Measurements from ENCODE around the gene CLASRP. TPM values are rescaled to one million over a fixed set of nuclear protein-coding genes. Genes with fewer than 3 reads are reported as not detected.

CLASRP gene
- total RNA-seq, 1 experiment from 2014 or later, result 88.0 TPM

DNA sequence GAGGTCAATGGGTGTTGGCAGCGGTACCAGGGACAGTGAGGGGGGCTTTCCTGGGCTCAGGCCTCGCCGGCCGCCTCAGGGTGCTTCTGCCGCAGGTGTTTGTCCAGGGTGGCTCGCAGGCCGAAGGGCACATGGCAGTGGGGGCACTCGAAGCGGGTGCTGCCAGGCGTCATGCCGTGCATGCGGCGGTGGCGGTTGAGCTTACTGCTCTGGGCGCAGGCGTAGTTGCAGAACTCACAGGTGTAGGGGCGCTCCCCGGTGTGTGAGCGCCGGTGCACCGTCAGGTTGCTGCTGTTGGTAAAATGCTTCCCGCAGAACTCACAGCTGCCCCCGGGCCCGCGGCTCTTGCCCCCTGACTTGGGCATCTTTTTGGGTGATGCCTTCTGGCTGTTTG lies 32.7 kb downstream of the CLASRP start:
- no peaks in the 10 kb centered on the region for H3K9me3 Mint-ChIP-seq
- peaks cover 11% of the 10 kb centered on the region for H3K4me1 Mint-ChIP-seq
- ChIA-PET POLR2A (interaction anchor here (1.4 to 1.5 kb wide), 2 partner anchors 12 to 21 kb away, joined by 3 read pairs; partner anchors contain the start of gene PPP1R37), CTCF (interaction anchor here (1.0 to 2.6 kb wide), 6 partner anchors 12 to 83 kb away, joined by 3 to 26 read pairs (median 4); no protein-coding TSS in a partner anchor)
- no peak overlapping the region for H3K4me3 Mint-ChIP-seq
- DNase-seq (ENCODE audit: low spot score) (no peak), ATAC-seq (no peak)
- H3K27me3 Mint-ChIP-seq (ENCODE audit: low read depth), result no peaks in the 10 kb centered on the region
- H3K36me3 Mint-ChIP-seq, result peaks cover 18% of the 10 kb centered on the region; the same call in 1 of the 2 replicates
- H3K27ac Mint-ChIP-seq, result no peak overlapping the region
- TF ChIP-seq, protein P1, sequence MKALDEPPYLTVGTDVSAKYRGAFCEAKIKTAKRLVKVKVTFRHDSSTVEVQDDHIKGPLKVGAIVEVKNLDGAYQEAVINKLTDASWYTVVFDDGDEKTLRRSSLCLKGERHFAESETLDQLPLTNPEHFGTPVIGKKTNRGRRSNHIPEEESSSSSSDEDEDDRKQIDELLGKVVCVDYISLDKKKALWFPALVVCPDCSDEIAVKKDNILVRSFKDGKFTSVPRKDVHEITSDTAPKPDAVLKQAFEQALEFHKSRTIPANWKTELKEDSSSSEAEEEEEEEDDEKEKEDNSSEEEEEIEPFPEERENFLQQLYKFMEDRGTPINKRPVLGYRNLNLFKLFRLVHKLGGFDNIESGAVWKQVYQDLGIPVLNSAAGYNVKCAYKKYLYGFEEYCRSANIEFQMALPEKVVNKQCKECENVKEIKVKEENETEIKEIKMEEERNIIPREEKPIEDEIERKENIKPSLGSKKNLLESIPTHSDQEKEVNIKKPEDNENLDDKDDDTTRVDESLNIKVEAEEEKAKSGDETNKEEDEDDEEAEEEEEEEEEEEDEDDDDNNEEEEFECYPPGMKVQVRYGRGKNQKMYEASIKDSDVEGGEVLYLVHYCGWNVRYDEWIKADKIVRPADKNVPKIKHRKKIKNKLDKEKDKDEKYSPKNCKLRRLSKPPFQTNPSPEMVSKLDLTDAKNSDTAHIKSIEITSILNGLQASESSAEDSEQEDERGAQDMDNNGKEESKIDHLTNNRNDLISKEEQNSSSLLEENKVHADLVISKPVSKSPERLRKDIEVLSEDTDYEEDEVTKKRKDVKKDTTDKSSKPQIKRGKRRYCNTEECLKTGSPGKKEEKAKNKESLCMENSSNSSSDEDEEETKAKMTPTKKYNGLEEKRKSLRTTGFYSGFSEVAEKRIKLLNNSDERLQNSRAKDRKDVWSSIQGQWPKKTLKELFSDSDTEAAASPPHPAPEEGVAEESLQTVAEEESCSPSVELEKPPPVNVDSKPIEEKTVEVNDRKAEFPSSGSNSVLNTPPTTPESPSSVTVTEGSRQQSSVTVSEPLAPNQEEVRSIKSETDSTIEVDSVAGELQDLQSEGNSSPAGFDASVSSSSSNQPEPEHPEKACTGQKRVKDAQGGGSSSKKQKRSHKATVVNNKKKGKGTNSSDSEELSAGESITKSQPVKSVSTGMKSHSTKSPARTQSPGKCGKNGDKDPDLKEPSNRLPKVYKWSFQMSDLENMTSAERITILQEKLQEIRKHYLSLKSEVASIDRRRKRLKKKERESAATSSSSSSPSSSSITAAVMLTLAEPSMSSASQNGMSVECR (CRISPR knock-in tag; IDR thresholded peaks at IDR 0.05; ENCODE audit: borderline replicate concordance), result no peak

GRCh38 chr19:45071969-45072790 lies 33.3 kb downstream of the CLASRP start:
- DNase-seq (ENCODE audit: low spot score), result peak; percentile 29
- Mint-ChIP-seq H3K36me3 (peaks cover 18% of the 10 kb centered on the region; the same call in 1 of the 2 replicates), H3K4me1 (peaks cover 18% of the 10 kb centered on the region), H3K27me3 (ENCODE audit: low read depth) (no peaks in the 10 kb centered on the region), H3K9me3 (no peaks in the 10 kb centered on the region), H3K4me3 (no peak overlapping the region), H3K27ac (0 out of 2 replicates have a peak overlapping the region, but pooled peaks have one; percentile 36)
- POLR2A ChIA-PET, result interaction anchor here (1.4 to 1.5 kb wide), 2 partner anchors 12 to 21 kb away, joined by 3 read pairs; partner anchors contain the start of gene PPP1R37
- TF ChIP-seq JAZF1 (CRISPR knock-in tag; IDR thresholded peaks at IDR 0.05) (no peak), IRF2 (CRISPR knock-in tag; IDR thresholded peaks at IDR 0.05; ENCODE audit: borderline replicate concordance, low read depth) (no peak), SP1 (CRISPR knock-in tag; conservative IDR thresholded peaks at IDR 0.05) (no peak), NFYB (CRISPR knock-in tag; conservative IDR thresholded peaks at IDR 0.05; ENCODE audit: low read depth) (no peak), FOXK1 (CRISPR knock-in tag; IDR thresholded peaks at IDR 0.05) (no peak), ATF1 (CRISPR knock-in tag; IDR thresholded peaks at IDR 0.05) (no peak), IRF1 (CRISPR knock-in tag; IDR thresholded peaks at IDR 0.05) (no peak), MLX (CRISPR knock-in tag; IDR thresholded peaks at IDR 0.05) (no peak), ZNF232 (CRISPR knock-in tag; IDR thresholded peaks at IDR 0.05) (no peak), ETV6 (CRISPR knock-in tag; IDR thresholded peaks at IDR 0.05) (no peak), ZNF121 (CRISPR knock-in tag; IDR thresholded peaks at IDR 0.05) (no peak), ZNF512 (CRISPR knock-in tag; IDR thresholded peaks at IDR 0.05; ENCODE audit: borderline replicate concordance) (no peak), ZBTB21 (CRISPR knock-in tag; IDR thresholded peaks at IDR 0.05; ENCODE audit: borderline replicate concordance) (no peak)
- TF ChIP-seq, protein P2, sequence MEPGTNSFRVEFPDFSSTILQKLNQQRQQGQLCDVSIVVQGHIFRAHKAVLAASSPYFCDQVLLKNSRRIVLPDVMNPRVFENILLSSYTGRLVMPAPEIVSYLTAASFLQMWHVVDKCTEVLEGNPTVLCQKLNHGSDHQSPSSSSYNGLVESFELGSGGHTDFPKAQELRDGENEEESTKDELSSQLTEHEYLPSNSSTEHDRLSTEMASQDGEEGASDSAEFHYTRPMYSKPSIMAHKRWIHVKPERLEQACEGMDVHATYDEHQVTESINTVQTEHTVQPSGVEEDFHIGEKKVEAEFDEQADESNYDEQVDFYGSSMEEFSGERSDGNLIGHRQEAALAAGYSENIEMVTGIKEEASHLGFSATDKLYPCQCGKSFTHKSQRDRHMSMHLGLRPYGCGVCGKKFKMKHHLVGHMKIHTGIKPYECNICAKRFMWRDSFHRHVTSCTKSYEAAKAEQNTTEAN (CRISPR knock-in tag; IDR thresholded peaks at IDR 0.05), result no peak
- TF ChIP-seq, protein P3, sequence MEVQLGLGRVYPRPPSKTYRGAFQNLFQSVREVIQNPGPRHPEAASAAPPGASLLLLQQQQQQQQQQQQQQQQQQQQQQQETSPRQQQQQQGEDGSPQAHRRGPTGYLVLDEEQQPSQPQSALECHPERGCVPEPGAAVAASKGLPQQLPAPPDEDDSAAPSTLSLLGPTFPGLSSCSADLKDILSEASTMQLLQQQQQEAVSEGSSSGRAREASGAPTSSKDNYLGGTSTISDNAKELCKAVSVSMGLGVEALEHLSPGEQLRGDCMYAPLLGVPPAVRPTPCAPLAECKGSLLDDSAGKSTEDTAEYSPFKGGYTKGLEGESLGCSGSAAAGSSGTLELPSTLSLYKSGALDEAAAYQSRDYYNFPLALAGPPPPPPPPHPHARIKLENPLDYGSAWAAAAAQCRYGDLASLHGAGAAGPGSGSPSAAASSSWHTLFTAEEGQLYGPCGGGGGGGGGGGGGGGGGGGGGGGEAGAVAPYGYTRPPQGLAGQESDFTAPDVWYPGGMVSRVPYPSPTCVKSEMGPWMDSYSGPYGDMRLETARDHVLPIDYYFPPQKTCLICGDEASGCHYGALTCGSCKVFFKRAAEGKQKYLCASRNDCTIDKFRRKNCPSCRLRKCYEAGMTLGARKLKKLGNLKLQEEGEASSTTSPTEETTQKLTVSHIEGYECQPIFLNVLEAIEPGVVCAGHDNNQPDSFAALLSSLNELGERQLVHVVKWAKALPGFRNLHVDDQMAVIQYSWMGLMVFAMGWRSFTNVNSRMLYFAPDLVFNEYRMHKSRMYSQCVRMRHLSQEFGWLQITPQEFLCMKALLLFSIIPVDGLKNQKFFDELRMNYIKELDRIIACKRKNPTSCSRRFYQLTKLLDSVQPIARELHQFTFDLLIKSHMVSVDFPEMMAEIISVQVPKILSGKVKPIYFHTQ (CRISPR knock-in tag; IDR thresholded peaks at IDR 0.05), result no peak
- TF ChIP-seq, protein P4, sequence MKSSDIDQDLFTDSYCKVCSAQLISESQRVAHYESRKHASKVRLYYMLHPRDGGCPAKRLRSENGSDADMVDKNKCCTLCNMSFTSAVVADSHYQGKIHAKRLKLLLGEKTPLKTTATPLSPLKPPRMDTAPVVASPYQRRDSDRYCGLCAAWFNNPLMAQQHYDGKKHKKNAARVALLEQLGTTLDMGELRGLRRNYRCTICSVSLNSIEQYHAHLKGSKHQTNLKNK (CRISPR knock-in tag; IDR thresholded peaks at IDR 0.05), result no peak
- CTCF ChIA-PET, result interaction anchor here (0.6 to 2.6 kb wide), 10 partner anchors 13 to 83 kb away, joined by 3 to 26 read pairs (median 4); no protein-coding TSS in a partner anchor
- no peak for ATAC-seq
